Measurements from ENCODE around the gene DARS1.
"Not testable (repeated sequence)": the region's sequence is repeated elsewhere in the genome, so short reads cannot be mapped to it uniquely, and the experiment has no call there.

The DARS1 gene

GRCh38 chr2:135975702-135976101 is 9.7 kb downstream of the DARS1 start:
- Histone ChIP-seq H3K9me3 (replicated peaks; ENCODE audit: low read length) (no peaks in the 10 kb centered on the region), H3K4me3 (ENCODE audit: low read length) (no peak overlapping the region), H3K27me3 (ENCODE audit: control insufficient read depth, insufficient read depth, low read length) (no peaks in the 10 kb centered on the region), H3K4me1 (ENCODE audit: control insufficient read depth, insufficient read depth, low read length) (peaks cover 14% of the 10 kb centered on the region), H3K36me3 (ENCODE audit: insufficient read depth, low read length) (peaks cover 39% of the 10 kb centered on the region), H3K9ac (ENCODE audit: low read depth, low read length) (no peak overlapping the region), H3K4me2 (ENCODE audit: low read length) (no peak overlapping the region)

- peaks cover 25% of the 10 kb centered on the region for H3K36me3 ChIP-seq (ENCODE audit: insufficient read depth, low read length)
- H3K27me3 ChIP-seq (ENCODE audit: control insufficient read depth, insufficient read depth, low read length): no peaks in the 10 kb centered on the region
- H3K4me3 ChIP-seq (ENCODE audit: low read length): no peak overlapping the region
- H3K9ac ChIP-seq (ENCODE audit: low read depth, low read length): no peak overlapping the region
- no peak overlapping the region for H3K4me2 ChIP-seq (ENCODE audit: low read length)
- no peaks in the 10 kb centered on the region for H3K9me3 ChIP-seq (replicated peaks; ENCODE audit: low read length)
- peaks cover 4% of the 10 kb centered on the region for H3K4me1 ChIP-seq (ENCODE audit: control insufficient read depth, insufficient read depth, low read length)
Observed at GRCh38 chr2:135974036-135974435, 11.4 kb downstream of the DARS1 start.

- Histone ChIP-seq H3K9me3 (replicated peaks; ENCODE audit: low read length) (no peaks in the 10 kb centered on the region), H3K4me2 (ENCODE audit: low read length) (no peak overlapping the region), H3K4me3 (ENCODE audit: low read length) (no peak overlapping the region), H3K9ac (ENCODE audit: low read depth, low read length) (no peak overlapping the region), H3K36me3 (ENCODE audit: insufficient read depth, low read length) (peaks cover 8% of the 10 kb centered on the region), H3K27me3 (ENCODE audit: control insufficient read depth, insufficient read depth, low read length) (no peaks in the 10 kb centered on the region), H3K4me1 (ENCODE audit: control insufficient read depth, insufficient read depth, low read length) (peaks cover 4% of the 10 kb centered on the region)
Observed at GRCh38 chr2:135969655-135970387, 15.6 kb downstream of the DARS1 start.

- no peak overlapping the region for H3K9ac ChIP-seq (ENCODE audit: low read depth, low read length)
- peaks cover 4% of the 10 kb centered on the region for H3K36me3 ChIP-seq (ENCODE audit: insufficient read depth, low read length)
Observed at GRCh38 chr2:135965756-135966155, 19.7 kb downstream of the DARS1 start.

GRCh38 chr2:135964404-135964803 is 21.0 kb downstream of the DARS1 start:
- H3K4me3 ChIP-seq (ENCODE audit: low read length); H3K9ac ChIP-seq (ENCODE audit: low read depth, low read length); H3K4me2 ChIP-seq (ENCODE audit: low read length); H3K27me3 ChIP-seq (ENCODE audit: control insufficient read depth, insufficient read depth, low read length); H3K9me3 ChIP-seq (replicated peaks; ENCODE audit: low read length): not testable (repeated sequence)
- Histone ChIP-seq H3K36me3 (ENCODE audit: insufficient read depth, low read length) (peaks cover 12% of the 10 kb centered on the region), H3K4me1 (ENCODE audit: control insufficient read depth, insufficient read depth, low read length) (peaks cover 12% of the 10 kb centered on the region)

More at GRCh38 chr2:135965756-135966155, 19.7 kb downstream of the DARS1 start:
- Histone ChIP-seq H3K4me3 (ENCODE audit: low read length) (no peak overlapping the region), H3K9me3 (replicated peaks; ENCODE audit: low read length) (no peaks in the 10 kb centered on the region), H3K4me1 (ENCODE audit: control insufficient read depth, insufficient read depth, low read length) (peaks cover 7% of the 10 kb centered on the region), H3K27me3 (ENCODE audit: control insufficient read depth, insufficient read depth, low read length) (no peaks in the 10 kb centered on the region), H3K4me2 (ENCODE audit: low read length) (no peak overlapping the region)

GRCh38 chr2:135963841-135964240 is 21.6 kb downstream of the DARS1 start:
- H3K9ac ChIP-seq (ENCODE audit: low read depth, low read length): no peak overlapping the region
- no peak overlapping the region for H3K4me3 ChIP-seq (ENCODE audit: low read length)
- H3K27me3 ChIP-seq (ENCODE audit: control insufficient read depth, insufficient read depth, low read length): no peaks in the 10 kb centered on the region
- no peaks in the 10 kb centered on the region for H3K9me3 ChIP-seq (replicated peaks; ENCODE audit: low read length)
- H3K4me1 ChIP-seq (ENCODE audit: control insufficient read depth, insufficient read depth, low read length): peaks cover 12% of the 10 kb centered on the region
- no peak overlapping the region for H3K4me2 ChIP-seq (ENCODE audit: low read length)
- H3K36me3 ChIP-seq (ENCODE audit: insufficient read depth, low read length): peaks cover 10% of the 10 kb centered on the region

GRCh38 chr2:135962366-135963123 is 22.9 kb downstream of the DARS1 start:
- Histone ChIP-seq H3K27me3 (ENCODE audit: control insufficient read depth, insufficient read depth, low read length) (no peaks in the 10 kb centered on the region), H3K4me1 (ENCODE audit: control insufficient read depth, insufficient read depth, low read length) (peaks cover 12% of the 10 kb centered on the region), H3K9me3 (replicated peaks; ENCODE audit: low read length) (no peaks in the 10 kb centered on the region), H3K9ac (ENCODE audit: low read depth, low read length) (no peak overlapping the region), H3K4me3 (ENCODE audit: low read length) (no peak overlapping the region), H3K4me2 (ENCODE audit: low read length) (no peak overlapping the region), H3K36me3 (ENCODE audit: insufficient read depth, low read length) (peaks cover 8% of the 10 kb centered on the region)

- Histone ChIP-seq H3K27me3 (ENCODE audit: control insufficient read depth, insufficient read depth, low read length) (no peaks in the 10 kb centered on the region), H3K4me2 (ENCODE audit: low read length) (peak overlapping the region; percentile 34), H3K9me3 (replicated peaks; ENCODE audit: low read length) (no peaks in the 10 kb centered on the region), H3K9ac (ENCODE audit: low read depth, low read length) (peak overlapping the region; percentile 31), H3K4me3 (ENCODE audit: low read length) (no peak overlapping the region), H3K36me3 (ENCODE audit: insufficient read depth, low read length) (peaks cover 8% of the 10 kb centered on the region), H3K4me1 (ENCODE audit: control insufficient read depth, insufficient read depth, low read length) (peaks cover 12% of the 10 kb centered on the region)
Observed at GRCh38 chr2:135960656-135961551, 24.5 kb downstream of the DARS1 start.

- Histone ChIP-seq H3K4me1 (ENCODE audit: control insufficient read depth, insufficient read depth, low read length) (peaks cover 15% of the 10 kb centered on the region), H3K4me3 (ENCODE audit: low read length) (no peak overlapping the region), H3K27me3 (ENCODE audit: control insufficient read depth, insufficient read depth, low read length) (no peaks in the 10 kb centered on the region), H3K9ac (ENCODE audit: low read depth, low read length) (no peak overlapping the region), H3K9me3 (replicated peaks; ENCODE audit: low read length) (no peaks in the 10 kb centered on the region), H3K4me2 (ENCODE audit: low read length) (no peak overlapping the region), H3K36me3 (ENCODE audit: insufficient read depth, low read length) (peaks cover 8% of the 10 kb centered on the region)
Observed at GRCh38 chr2:135960150-135960549, 25.3 kb downstream of the DARS1 start.

GRCh38 chr2:135958927-135959326 is 26.5 kb downstream of the DARS1 start:
- H3K36me3 ChIP-seq (ENCODE audit: insufficient read depth, low read length): peaks cover 11% of the 10 kb centered on the region
- not testable (repeated sequence) for H3K9me3 ChIP-seq (replicated peaks; ENCODE audit: low read length); H3K9ac ChIP-seq (ENCODE audit: low read depth, low read length); H3K4me3 ChIP-seq (ENCODE audit: low read length); H3K4me2 ChIP-seq (ENCODE audit: low read length); H3K27me3 ChIP-seq (ENCODE audit: control insufficient read depth, insufficient read depth, low read length)
- H3K4me1 ChIP-seq (ENCODE audit: control insufficient read depth, insufficient read depth, low read length): peaks cover 24% of the 10 kb centered on the region

GRCh38 chr2:135954020-135954601 is 31.3 kb downstream of the DARS1 start:
- Histone ChIP-seq H3K4me2 (ENCODE audit: low read length) (no peak overlapping the region), H3K9me3 (replicated peaks; ENCODE audit: low read length) (no peaks in the 10 kb centered on the region), H3K4me1 (ENCODE audit: control insufficient read depth, insufficient read depth, low read length) (peaks cover 20% of the 10 kb centered on the region), H3K27me3 (ENCODE audit: control insufficient read depth, insufficient read depth, low read length) (no peaks in the 10 kb centered on the region), H3K4me3 (ENCODE audit: low read length) (no peak overlapping the region), H3K36me3 (ENCODE audit: insufficient read depth, low read length) (peaks cover 18% of the 10 kb centered on the region), H3K9ac (ENCODE audit: low read depth, low read length) (no peak overlapping the region)
